ENCODE data around the gene TENM4.

DNA sequence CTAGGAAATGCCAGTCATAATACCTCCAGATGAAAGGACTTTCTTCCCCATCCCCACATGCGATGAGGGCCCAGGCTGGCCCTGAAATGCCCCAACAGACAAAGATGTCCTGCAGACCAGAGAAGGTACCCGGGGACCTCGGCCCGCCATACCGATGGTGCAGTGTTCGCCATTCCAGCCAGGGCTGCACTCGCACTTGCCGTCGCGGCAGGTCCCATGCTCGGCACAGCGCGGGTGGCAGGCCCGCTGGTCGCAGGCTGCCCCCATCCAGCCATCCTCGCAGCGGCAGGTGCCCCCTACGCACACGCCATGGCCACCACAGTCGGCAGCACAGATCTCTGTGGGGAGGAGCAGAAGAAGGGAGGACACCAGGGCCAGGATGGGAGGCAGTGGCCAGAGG, 654.1 kb downstream of the TENM4 start:
- TF ChIP-seq, protein P1, sequence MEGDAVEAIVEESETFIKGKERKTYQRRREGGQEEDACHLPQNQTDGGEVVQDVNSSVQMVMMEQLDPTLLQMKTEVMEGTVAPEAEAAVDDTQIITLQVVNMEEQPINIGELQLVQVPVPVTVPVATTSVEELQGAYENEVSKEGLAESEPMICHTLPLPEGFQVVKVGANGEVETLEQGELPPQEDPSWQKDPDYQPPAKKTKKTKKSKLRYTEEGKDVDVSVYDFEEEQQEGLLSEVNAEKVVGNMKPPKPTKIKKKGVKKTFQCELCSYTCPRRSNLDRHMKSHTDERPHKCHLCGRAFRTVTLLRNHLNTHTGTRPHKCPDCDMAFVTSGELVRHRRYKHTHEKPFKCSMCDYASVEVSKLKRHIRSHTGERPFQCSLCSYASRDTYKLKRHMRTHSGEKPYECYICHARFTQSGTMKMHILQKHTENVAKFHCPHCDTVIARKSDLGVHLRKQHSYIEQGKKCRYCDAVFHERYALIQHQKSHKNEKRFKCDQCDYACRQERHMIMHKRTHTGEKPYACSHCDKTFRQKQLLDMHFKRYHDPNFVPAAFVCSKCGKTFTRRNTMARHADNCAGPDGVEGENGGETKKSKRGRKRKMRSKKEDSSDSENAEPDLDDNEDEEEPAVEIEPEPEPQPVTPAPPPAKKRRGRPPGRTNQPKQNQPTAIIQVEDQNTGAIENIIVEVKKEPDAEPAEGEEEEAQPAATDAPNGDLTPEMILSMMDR (IDR thresholded peaks at IDR 0.05; ENCODE audit: poor library complexity, severe bottlenecking): no peak
- TF ChIP-seq SMC3 (conservative IDR thresholded peaks at IDR 0.05; ENCODE audit: poor library complexity) (no peak), REST (IDR thresholded peaks at IDR 0.05; ENCODE audit: borderline replicate concordance) (no peak), RAD21 (conservative IDR thresholded peaks at IDR 0.05) (no peak)
